AG10803 (cell line): ENCODE data around the gene UBE2U.
A peak's percentile ranks its signal among the peaks of the same experiment; 100 is the strongest.

Experiments used
- DNase-seq: peaks from one replicate; pipeline ENCODE4 v3.0.0; 2010; ENCODE audit warnings: low read depth
- H3K4me3 ChIP-seq: 2 replicates; pipeline ENCODE4 v1.5.1; 2011; ENCODE audit warnings: mild to moderate bottlenecking, low read length, control low read depth
- CTCF ChIP-seq: conservative IDR thresholded peaks from 2 replicates; pipeline ENCODE4 v1.5.1; 2011; ENCODE audit warnings: mild to moderate bottlenecking, low read length, control low read depth, inconsistent platforms

UBE2U gene

GRCh38 chr1:64187646-64188045 lies 15.8 kb upstream of the UBE2U start:
- TF ChIP-seq CTCF = no peak
- H3K4me3 ChIP-seq = no peak overlapping the region
- no peak for DNase-seq

- TF ChIP-seq CTCF = no peak
- H3K4me3 ChIP-seq = no peak overlapping the region
- no peak for DNase-seq
These were observed 11.1 kb upstream of the UBE2U start for GRCh38 chr1:64192290-64192689.

- TF ChIP-seq CTCF = no peak
- no peak overlapping the region for H3K4me3 ChIP-seq
- DNase-seq = no peak
These were observed 9.0 kb upstream of the UBE2U start for GRCh38 chr1:64194168-64195080.

- peak; percentile 58 for DNase-seq
- no peak for TF ChIP-seq CTCF
- H3K4me3 ChIP-seq = no peak overlapping the region; the same call in 1 of the 2 replicates
These were observed 8.4 kb upstream of the UBE2U start for GRCh38 chr1:64195081-64195395.

GRCh38 chr1:64196074-64196870 lies 7.2 kb upstream of the UBE2U start:
- H3K4me3 ChIP-seq = no peak overlapping the region
- TF ChIP-seq CTCF = no peak
- DNase-seq = no peak

GRCh38 chr1:64197076-64197475 lies 6.3 kb upstream of the UBE2U start:
- no peak overlapping the region for H3K4me3 ChIP-seq
- no peak for TF ChIP-seq CTCF
- no peak for DNase-seq
